ENCODE data around the gene IRF4.

The IRF4 gene

GRCh38 chr6:353642-354614 lies 37.6 kb upstream of the IRF4 start:
- DNase-seq, result no peak

- DNase-seq, result no peak
These were observed 36.8 kb upstream of the IRF4 start for GRCh38 chr6:354631-355280.

GRCh38 chr6:355373-356208 lies 36.0 kb upstream of the IRF4 start:
- no peak for DNase-seq

GRCh38 chr6:356828-357251 lies 34.7 kb upstream of the IRF4 start:
- no peak for DNase-seq

GRCh38 chr6:357261-357790 lies 34.2 kb upstream of the IRF4 start:
- no peak for DNase-seq

GRCh38 chr6:357791-358341 lies 33.7 kb upstream of the IRF4 start:
- no peak for DNase-seq

- DNase-seq, result no peak
These were observed 33.1 kb upstream of the IRF4 start for GRCh38 chr6:358432-358831.

- DNase-seq, result no peak
These were observed 32.7 kb upstream of the IRF4 start for GRCh38 chr6:358847-359246.

GRCh38 chr6:359261-360035 lies 32.1 kb upstream of the IRF4 start:
- DNase-seq, result no peak

GRCh38 chr6:360349-360748 lies 31.2 kb upstream of the IRF4 start:
- no peak for DNase-seq

GRCh38 chr6:360764-361373 lies 30.7 kb upstream of the IRF4 start:
- DNase-seq, result no peak

GRCh38 chr6:361411-362132 lies 30.0 kb upstream of the IRF4 start:
- DNase-seq, result no peak

- no peak for DNase-seq
These were observed 29.2 kb upstream of the IRF4 start for GRCh38 chr6:362231-362923.

- DNase-seq, result no peak
These were observed 28.7 kb upstream of the IRF4 start for GRCh38 chr6:362924-363249.

- DNase-seq, result no peak
These were observed 28.3 kb upstream of the IRF4 start for GRCh38 chr6:363291-363690.

GRCh38 chr6:363909-364308 lies 27.6 kb upstream of the IRF4 start:
- no peak for DNase-seq

- no peak for DNase-seq
These were observed 26.7 kb upstream of the IRF4 start for GRCh38 chr6:364609-365540.

GRCh38 chr6:365835-366234 lies 25.7 kb upstream of the IRF4 start:
- no peak for DNase-seq
